OCI-LY3 (cell line): Measurements from ENCODE around the gene TREX2.

Source experiments
- CTCF ChIP-seq: fragments of 200-600, 300-600 bp; sonication (generic); IDR thresholded peaks from 2 replicates; pipeline ENCODE4 v1.5.1; 2014; ENCODE audit warnings: antibody characterized with exemption, low read length, low read depth
- EZH2phosphoT487 ChIP-seq: fragments of 200-600 bp; shearing (Covaris generic); IDR thresholded peaks from 2 replicates; pipeline ENCODE4 v1.6.1; 2018; ENCODE audit warnings: antibody characterized with exemption, mixed run types, low read depth

DNA sequence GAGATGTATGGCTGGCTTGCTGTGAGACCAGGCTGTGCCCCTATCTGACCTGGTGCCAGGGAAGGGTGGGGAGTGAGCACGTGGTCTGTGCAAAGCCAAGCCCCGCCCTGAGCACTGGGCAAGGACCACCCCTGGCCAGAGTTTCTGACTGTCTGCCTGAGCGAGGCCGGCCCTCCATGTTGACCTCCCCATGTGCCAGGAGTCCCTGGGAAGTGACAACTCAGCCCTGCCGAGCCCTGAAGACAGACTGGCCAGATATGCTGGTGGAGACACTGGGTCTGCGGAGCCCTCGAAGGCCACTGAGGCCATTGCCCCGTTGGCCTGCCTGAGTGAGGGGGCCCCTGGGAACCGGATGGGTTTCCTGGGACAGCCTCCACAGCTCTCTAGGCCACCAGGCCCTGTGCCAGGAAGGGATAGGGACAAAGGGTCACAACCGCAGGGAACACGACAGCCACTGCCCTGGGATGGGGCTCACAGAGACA lies 41.8 kb upstream of the TREX2 start:
- no peak for TF ChIP-seq CTCF
- no peak for TF ChIP-seq EZH2phosphoT487
